Measurements from ENCODE around the gene GSG1L2.

Gene GSG1L2

GRCh38 chr17:9821921-9822320 is at the start of gene GSG1L2:
GSG1L2 (minus strand) TSS chr17:9822079; CDS start chr17:9822071, 8 bp downstream.
- no peak for DNase-seq

GRCh38 chr17:9868552-9868951 is 46.7 kb upstream of the GSG1L2 start:
- no peak for DNase-seq

GRCh38 chr17:9865586-9865985 is 43.7 kb upstream of the GSG1L2 start:
- DNase-seq: no peak

- DNase-seq: no peak
These were observed 41.1 kb upstream of the GSG1L2 start for GRCh38 chr17:9862949-9863348.

- DNase-seq: no peak
These were observed 40.3 kb upstream of the GSG1L2 start for GRCh38 chr17:9862220-9862619.

- DNase-seq: no peak
These were observed 39.0 kb upstream of the GSG1L2 start for GRCh38 chr17:9860851-9861250.

GRCh38 chr17:9859781-9860180 is 37.9 kb upstream of the GSG1L2 start:
- no peak for DNase-seq

GRCh38 chr17:9855036-9855435 is 33.2 kb upstream of the GSG1L2 start:
- DNase-seq: no peak

GRCh38 chr17:9854255-9854654 is 32.4 kb upstream of the GSG1L2 start:
- no peak for DNase-seq

GRCh38 chr17:9850151-9850550 is 28.3 kb upstream of the GSG1L2 start:
- DNase-seq: no peak

GRCh38 chr17:9845306-9845705 is 23.4 kb upstream of the GSG1L2 start:
- DNase-seq: no peak

GRCh38 chr17:9844153-9844552 is 22.3 kb upstream of the GSG1L2 start:
- no peak for DNase-seq

GRCh38 chr17:9843152-9844010 is 21.5 kb upstream of the GSG1L2 start:
- no peak for DNase-seq

- peak in 21 of 56 donors; percentile 1 to 53 (median 14) for DNase-seq
These were observed 20.3 kb upstream of the GSG1L2 start for GRCh38 chr17:9842057-9842758.

GRCh38 chr17:9839433-9839832 is 17.6 kb upstream of the GSG1L2 start:
- DNase-seq: no peak

- no peak for DNase-seq
These were observed 15.9 kb upstream of the GSG1L2 start for GRCh38 chr17:9837551-9838471.

- DNase-seq: no peak
These were observed 12.0 kb upstream of the GSG1L2 start for GRCh38 chr17:9833922-9834321.

GRCh38 chr17:9830711-9831110 is 8.8 kb upstream of the GSG1L2 start:
- DNase-seq: no peak

- no peak for DNase-seq
These were observed 7.5 kb upstream of the GSG1L2 start for GRCh38 chr17:9829343-9829742.

GRCh38 chr17:9828296-9829295 is 6.7 kb upstream of the GSG1L2 start:
- no peak for DNase-seq
